ENCODE results near the gene L3MBTL4.

DNA sequence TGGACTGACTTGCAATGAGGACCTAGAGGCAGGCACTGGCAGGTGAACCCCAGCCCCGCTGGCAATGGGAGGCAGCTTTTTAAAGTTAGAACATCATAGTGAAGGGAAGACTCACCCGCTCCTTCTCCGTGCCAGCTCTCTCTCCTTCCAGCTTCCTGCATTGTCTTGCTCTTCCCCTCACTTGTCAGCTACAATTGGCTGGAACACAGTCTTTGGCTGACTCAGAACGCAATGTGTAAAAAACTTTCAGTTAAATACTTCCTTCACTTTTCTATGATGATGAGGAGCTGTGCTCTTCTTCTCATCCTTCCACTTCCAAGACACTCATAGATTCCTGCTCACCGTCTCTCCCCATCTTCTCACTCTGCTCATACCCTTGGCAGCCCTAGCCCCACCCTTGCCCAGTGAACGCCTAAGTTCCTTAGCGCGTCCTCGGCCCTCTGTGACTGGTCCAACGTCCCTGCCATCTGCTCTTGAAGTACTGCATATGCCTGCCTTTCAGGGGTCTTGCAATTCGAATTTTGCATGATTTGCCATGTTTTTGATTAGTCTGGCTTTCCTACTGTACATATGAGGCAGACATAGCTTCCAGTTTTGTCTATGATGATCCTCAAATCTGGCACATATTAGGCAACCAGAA, 401.4 kb downstream of the L3MBTL4 start:
- TF ChIP-seq CTCF (IDR thresholded peaks at IDR 0.05): no peak
- TF ChIP-seq POLR2A (IDR thresholded peaks at IDR 0.05): no peak
